LNCaP clone FGC (cell line): ENCODE results near the gene IRF9.

Experiments
- DNase-seq: peaks from one replicate; pipeline ENCODE4 v3.0.0-alpha.2; 2011; ENCODE audit warnings: low read depth
- H3K4me3 ChIP-seq: 2 replicates; pipeline ENCODE4 v1.5.1; 2011; ENCODE audit warnings: mild to moderate bottlenecking, low read depth, low read length, control low read depth
- TF ChIP-seq, protein P1 (sequence below): IDR thresholded peaks from 2 replicates; pipeline ENCODE4 v1.5.1; 2012; ENCODE audit warnings: mild to moderate bottlenecking; ENCODE audit not compliant: control insufficient read depth, insufficient read depth; ENCODE audit errors: extremely low read depth

The IRF9 gene

DNA sequence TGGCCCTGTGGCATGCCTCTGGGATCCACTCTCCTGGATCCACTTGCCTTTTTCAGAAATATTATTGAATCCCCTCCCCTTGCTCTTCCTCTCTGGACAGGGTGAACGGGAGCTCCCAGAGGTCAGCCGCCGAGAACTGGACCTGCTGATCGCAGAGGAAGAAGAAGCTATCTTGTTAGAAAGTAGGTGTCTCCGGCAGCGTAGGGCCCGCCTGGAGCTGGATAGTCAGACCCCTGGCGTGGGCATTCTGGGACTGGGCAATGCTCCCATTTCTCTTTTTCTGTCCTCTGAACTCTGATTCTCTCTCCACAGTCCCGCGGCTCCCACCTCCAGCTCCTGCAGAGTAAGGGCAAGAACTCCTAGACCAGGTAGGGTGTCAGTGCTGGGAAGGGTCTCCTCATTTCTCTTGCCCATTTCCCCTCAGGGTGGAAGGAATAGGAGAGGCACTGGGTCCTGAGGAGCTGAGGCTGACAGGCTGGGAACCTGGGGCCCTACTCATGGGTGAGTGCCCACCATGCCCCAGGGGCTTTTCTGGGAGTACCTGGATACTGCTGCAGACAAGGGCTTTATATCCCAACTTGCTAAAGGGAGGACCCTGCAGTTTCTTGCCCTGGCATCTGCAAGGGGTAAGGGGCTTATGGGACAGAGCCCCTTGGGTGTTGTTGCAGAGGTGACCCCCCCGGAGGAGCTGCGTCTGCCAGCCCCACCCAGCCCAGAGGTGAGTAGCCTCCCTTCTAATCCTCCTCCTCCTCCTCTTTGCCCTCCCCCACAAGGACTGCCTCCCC lies 16.2 kb downstream of the IRF9 start:
- H3K4me3 ChIP-seq: no peak overlapping the region
- DNase-seq: no peak
- TF ChIP-seq, protein P1, sequence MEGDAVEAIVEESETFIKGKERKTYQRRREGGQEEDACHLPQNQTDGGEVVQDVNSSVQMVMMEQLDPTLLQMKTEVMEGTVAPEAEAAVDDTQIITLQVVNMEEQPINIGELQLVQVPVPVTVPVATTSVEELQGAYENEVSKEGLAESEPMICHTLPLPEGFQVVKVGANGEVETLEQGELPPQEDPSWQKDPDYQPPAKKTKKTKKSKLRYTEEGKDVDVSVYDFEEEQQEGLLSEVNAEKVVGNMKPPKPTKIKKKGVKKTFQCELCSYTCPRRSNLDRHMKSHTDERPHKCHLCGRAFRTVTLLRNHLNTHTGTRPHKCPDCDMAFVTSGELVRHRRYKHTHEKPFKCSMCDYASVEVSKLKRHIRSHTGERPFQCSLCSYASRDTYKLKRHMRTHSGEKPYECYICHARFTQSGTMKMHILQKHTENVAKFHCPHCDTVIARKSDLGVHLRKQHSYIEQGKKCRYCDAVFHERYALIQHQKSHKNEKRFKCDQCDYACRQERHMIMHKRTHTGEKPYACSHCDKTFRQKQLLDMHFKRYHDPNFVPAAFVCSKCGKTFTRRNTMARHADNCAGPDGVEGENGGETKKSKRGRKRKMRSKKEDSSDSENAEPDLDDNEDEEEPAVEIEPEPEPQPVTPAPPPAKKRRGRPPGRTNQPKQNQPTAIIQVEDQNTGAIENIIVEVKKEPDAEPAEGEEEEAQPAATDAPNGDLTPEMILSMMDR: no peak

DNA sequence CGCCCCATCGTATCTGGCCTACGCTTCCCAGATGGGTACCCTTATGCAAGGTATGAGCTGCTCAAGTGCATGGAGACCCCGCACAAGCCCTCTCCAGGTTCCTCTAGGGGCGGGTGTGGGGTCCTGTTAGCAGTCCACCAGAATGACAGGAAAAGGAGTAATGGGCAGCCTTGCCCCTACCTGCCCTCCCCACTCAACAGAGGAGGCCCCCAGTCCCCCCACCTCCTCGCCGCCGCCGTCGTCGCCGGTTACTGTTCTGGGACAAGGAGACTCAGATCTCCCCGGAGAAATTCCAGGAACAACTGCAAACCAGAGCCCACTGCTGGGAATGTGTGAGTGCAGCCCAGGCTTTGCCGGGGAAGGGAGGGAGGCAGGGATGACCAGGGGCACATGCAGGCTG lies 16.8 kb downstream of the IRF9 start:
- DNase-seq: no peak
- TF ChIP-seq, protein P1: no peak
- H3K4me3 ChIP-seq: no peak overlapping the region

DNA sequence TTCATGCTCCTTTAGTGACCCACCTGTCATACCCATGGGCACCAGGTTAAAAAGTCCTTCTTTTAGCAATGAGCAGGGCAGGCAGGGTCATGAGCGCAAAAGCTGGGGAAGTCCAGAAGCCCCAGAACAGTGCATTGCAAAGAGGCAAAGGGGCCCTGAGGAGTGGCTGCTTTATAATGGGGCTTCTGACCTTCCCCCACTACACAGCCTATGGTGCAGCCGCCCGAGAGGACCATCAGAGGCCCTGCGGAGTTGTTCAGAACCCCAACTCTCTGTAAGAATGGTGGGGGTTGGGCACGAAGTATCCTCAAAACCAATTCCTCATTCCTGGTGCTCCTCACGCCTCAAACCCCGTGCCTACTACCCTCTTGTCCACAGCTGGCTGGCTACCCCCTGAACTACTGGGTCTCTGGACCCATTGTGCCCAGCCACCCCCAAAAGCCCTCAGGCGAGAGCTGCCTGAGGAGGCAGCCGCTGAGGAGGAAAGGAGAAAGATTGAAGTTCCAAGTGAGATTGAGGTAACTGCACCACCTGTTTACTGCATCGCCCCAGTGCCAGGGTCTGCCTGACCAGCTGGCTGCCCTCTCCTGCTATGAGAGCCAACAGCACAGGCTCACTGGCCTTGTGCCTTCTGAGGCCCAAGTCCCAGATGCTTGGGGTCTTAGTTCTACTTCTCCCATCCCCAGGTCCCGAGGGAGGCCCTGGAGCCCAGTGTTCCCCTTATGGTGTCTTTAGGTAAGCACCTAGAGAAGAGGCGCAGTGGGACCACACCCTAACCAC lies 17.5 kb downstream of the IRF9 start:
- TF ChIP-seq, protein P1: no peak
- no peak for DNase-seq
- H3K4me3 ChIP-seq: no peak overlapping the region

DNA sequence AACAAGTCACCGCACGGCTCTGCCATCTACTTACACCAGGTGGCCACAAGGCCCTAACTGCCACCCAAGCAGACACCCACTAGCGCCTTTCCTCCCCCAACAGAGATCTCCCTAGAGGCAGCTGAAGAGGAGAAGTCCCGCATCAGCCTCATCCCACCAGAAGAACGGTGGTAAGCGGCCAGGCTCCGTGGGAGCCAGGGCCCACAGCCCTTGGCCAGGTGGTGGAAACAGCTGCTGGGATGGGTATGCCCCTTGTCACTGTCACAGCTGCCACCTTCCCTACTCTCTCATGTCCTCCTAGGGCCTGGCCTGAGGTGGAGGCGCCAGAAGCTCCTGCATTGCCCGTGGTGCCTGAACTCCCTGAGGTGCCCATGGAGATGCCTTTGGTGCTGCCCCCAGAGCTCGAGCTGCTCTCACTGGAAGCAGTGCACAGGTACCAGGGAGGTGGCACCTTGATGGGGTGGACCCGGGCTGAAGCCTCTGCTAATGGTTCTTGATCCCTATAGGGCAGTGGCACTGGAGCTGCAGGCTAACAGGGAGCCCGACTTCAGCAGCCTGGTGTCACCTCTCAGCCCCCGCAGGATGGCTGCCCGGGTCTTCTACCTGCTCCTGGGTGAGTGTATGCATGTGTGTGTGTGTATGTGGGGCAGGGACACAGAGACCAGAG lies 18.4 kb downstream of the IRF9 start:
- H3K4me3 ChIP-seq: no peak overlapping the region
- TF ChIP-seq, protein P1: no peak
- DNase-seq: no peak

DNA sequence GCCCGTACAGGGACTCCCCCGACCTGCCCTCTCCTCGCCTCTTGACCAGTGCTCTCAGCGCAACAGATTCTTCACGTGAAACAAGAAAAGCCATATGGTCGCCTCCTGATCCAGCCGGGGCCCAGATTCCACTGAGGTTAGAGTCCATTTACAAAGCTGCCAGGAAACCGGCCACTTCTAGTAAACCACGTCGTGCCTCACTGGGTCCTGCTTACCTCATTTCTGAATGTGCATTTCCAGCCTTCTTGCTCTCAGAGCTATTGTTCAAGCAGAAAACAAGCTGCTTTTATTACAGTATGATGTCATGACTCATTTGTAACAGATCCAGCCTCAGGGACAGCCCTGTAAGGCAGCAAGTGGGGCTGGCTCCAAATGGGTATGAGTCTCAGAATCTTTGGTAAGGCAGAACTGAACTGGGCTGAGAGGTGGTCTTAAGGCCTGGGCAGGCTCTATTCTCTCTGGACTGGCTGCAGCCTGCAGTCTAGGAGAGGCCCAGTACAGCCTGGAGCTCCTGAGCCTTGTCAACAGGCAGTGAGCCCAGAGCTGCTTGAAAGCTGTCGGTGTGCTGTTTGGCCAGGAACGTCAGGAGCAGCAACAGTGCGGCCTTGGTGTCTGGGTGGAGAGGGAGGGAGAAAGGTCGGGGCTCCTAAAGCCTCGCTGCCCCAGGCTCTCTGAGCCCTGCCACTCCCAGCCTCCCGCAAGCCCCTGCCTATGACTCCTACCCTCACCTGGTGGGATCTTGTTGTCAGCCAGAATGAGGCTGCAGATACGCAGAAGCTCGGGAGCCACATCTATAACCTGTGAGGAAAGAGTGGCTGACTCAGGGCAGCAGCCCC lies 19.1 kb downstream of the IRF9 start:
- no peak overlapping the region for H3K4me3 ChIP-seq
- TF ChIP-seq, protein P1: no peak
- no peak for DNase-seq

DNA sequence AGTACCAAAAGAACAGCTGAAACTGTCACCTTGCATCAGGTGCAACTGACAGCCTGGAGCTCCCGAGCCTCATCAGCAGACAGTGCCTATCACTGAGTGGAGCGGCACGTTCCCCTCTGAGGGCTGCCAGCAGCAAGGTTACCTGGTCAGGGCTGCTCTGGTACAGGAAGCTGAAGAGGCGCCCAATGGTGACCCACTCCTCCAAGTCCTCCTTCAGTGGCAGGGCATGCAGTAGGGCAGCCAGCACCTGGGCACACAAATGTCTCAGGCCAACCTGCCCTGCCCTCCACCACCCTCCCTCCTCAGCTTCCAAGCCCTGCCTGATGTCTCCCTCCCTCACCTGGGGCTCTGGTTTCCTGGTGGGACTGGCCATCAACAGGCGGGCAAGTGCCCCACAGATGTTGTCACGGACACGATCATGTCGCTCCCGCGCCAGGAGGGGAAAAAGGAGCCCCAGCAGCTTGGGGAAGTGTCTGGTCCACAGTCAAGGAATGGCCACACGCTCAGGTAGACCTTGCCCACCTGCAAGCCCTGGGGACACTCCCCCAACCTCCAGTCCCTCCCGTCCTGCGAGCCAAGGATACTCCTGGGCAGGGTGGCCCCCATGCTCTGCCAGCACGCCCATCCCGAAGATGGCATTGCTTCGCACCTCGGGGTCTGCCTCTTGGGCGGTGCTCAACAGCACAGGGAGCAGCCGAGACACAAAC lies 20.5 kb downstream of the IRF9 start:
- DNase-seq: no peak
- H3K4me3 ChIP-seq: no peak overlapping the region
- TF ChIP-seq, protein P1: no peak
